Fibroblast of the conjunctiva (primary cell): ENCODE measurements around the gene EZH1.

Experiments
- DNase-seq: peaks from one replicate; pipeline ENCODE4 v3.0.0-alpha.2; 2010; ENCODE audit warnings: low read depth

The EZH1 gene

GRCh38 chr17:42744806-42745617 is at the start of gene EZH1:
TSS of gene EZH1 (minus strand) at chr17:42745040. CDS start at chr17:42728941, 16,099 bp downstream.
- DNase-seq, result peak; percentile 85

- DNase-seq, result no peak
Measured at GRCh38 chr17:42792545-42792944, 47.7 kb upstream of the EZH1 start.

- DNase-seq, result no peak
Measured at GRCh38 chr17:42791948-42792347, 47.1 kb upstream of the EZH1 start.

- DNase-seq, result no peak
Measured at GRCh38 chr17:42787266-42787665, 42.4 kb upstream of the EZH1 start.

GRCh38 chr17:42784811-42785592 is 40.2 kb upstream of the EZH1 start:
- no peak for DNase-seq

- DNase-seq, result no peak
Measured at GRCh38 chr17:42784409-42784808, 39.6 kb upstream of the EZH1 start.

- no peak for DNase-seq
Measured at GRCh38 chr17:42783791-42784138, 38.9 kb upstream of the EZH1 start.

- DNase-seq, result no peak
Measured at GRCh38 chr17:42783062-42783790, 38.4 kb upstream of the EZH1 start.

GRCh38 chr17:42782166-42783061 is 37.6 kb upstream of the EZH1 start:
- DNase-seq, result no peak

- DNase-seq, result no peak
Measured at GRCh38 chr17:42781639-42782165, 36.9 kb upstream of the EZH1 start.

- no peak for DNase-seq
Measured at GRCh38 chr17:42780851-42781638, 36.2 kb upstream of the EZH1 start.

- no peak for DNase-seq
Measured at GRCh38 chr17:42779936-42780850, 35.4 kb upstream of the EZH1 start, which contains the start of gene WNK4. TSS of gene WNK4 (plus strand) at chr17:42780610. CDS start at chr17:42780699, 89 bp downstream.

- DNase-seq, result no peak
Measured at GRCh38 chr17:42779304-42779935, 34.6 kb upstream of the EZH1 start.

GRCh38 chr17:42778570-42778969 is 33.7 kb upstream of the EZH1 start:
- DNase-seq, result no peak

- DNase-seq, result no peak
Measured at GRCh38 chr17:42775534-42776098, 30.8 kb upstream of the EZH1 start.

GRCh38 chr17:42774066-42774745 is 29.4 kb upstream of the EZH1 start:
- DNase-seq, result no peak

- peak; percentile 68 for DNase-seq
Measured at GRCh38 chr17:42773290-42774035, 28.6 kb upstream of the EZH1 start, which contains the start of gene VPS25. TSS of gene VPS25 (plus strand) at chr17:42773449. CDS start at chr17:42773476, 27 bp downstream.
